Heart left ventricle (tissue), 13 donors: ENCODE results near the gene OSBPL9.

ENCODE experiments used
- POLR2A ChIP-seq, 2 donors: fragments of 450-650 bp; IDR thresholded peaks; one replicate each; pipeline ENCODE4 v1.6.1; 2017; ENCODE audit warnings: antibody characterized with exemption in 2 of 2, mild to moderate bottlenecking in 2 of 2, moderate library complexity in 2 of 2
- TF ChIP-seq, protein P1 (sequence below), 12 donors: fragments of 200-600 bp; sonication (generic) in 4 of 12; IDR thresholded peaks; one replicate each; pipeline versions ENCODE4 v1.5.0 to v1.8.0; 2018 to 2022; ENCODE audit warnings: antibody characterized with exemption in 12 of 12, mild to moderate bottlenecking in 5 of 12
- donor health status: ischemic (EF 13 %, LVEDD 7.1; RV severe dilation, severe dysfunction).
- donor health status: DM: no; HTN: yes; CAD: no.
- donor health status: DM: no; HTN: no; CAD: no.
- donor health status: ischemic (EF 25% LVEDD 6.9; RV normal size, moderate dysfunction).
- donor health status: ischemic (EF 25% LVEDD 5.7; RV mildly dilated, moderate dysfunction).
- donor health status: ischemic (EF 35%, LVEDD 5.7; RV mildly dilated, moderate dysfunction).
- donor health status: nonischemic (EF 11% LVEDD 7.7; RV severe dilation, severe dysfunction).
- donor health status: DM: yes; HTN: yes; CAD: no.
- donor health status: PGD.
- donor health status: ischemic (EF 29% LVEDD 5.4; RV normal size, mild dysfunction).
- donor health status: nonischemic (EF 23%, LVEDD 6.1; RV moderate dilation, normal function).

DNA sequence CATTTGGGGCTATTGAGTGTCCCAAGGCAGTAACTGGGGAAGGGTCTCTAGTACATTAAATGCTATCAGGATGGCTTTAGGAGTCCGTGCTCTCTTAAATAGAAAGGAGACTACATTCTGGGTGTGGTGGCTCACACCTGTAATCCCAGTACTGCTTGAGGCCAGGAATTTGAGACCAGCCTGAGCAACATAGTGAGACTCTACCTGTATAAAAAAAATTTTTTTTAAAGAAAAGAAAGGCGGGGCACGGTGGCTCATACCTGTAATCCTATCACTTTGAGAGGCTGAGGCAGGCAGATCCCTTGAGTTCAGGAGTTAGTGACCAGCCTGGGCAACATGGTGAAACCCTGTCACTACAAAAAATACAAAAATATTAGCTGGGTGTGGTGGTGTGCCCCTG is 21.5 kb downstream of the OSBPL9 start:
- TF ChIP-seq, protein P1, sequence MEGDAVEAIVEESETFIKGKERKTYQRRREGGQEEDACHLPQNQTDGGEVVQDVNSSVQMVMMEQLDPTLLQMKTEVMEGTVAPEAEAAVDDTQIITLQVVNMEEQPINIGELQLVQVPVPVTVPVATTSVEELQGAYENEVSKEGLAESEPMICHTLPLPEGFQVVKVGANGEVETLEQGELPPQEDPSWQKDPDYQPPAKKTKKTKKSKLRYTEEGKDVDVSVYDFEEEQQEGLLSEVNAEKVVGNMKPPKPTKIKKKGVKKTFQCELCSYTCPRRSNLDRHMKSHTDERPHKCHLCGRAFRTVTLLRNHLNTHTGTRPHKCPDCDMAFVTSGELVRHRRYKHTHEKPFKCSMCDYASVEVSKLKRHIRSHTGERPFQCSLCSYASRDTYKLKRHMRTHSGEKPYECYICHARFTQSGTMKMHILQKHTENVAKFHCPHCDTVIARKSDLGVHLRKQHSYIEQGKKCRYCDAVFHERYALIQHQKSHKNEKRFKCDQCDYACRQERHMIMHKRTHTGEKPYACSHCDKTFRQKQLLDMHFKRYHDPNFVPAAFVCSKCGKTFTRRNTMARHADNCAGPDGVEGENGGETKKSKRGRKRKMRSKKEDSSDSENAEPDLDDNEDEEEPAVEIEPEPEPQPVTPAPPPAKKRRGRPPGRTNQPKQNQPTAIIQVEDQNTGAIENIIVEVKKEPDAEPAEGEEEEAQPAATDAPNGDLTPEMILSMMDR (IDR thresholded peaks at IDR 0.05): no peak
- TF ChIP-seq POLR2A (IDR thresholded peaks at IDR 0.05): no peak
